GM12878 (cell line): ENCODE results near the gene SYTL2. TPM values are rescaled to one million over a fixed set of nuclear protein-coding genes. Genes with fewer than 3 reads are reported as not detected.

Experiments
- ATAC-seq: fragments of 200-7000 bp; cut with Tn5 transposase; 3 replicates; pipeline ENCODE4 v1.9.1; 2020; ENCODE audit warnings: mild to moderate bottlenecking, moderate library complexity
- BruUV-seq: library from RNA; stranded (reverse); fragments of 400-500 nt; replicated peaks from 2 replicates; lab custom pipeline; 2021; lab: Mats Ljungman, UMichigan
- CTCF ChIA-PET: fragments of 300-600 bp; sonication (Branson Sonifier 250); formaldehyde crosslinking; extraction: SDS; loops from one replicate; lab custom pipeline; 2021; ENCODE audit warnings: inconsistent platforms; lab: Yijun Ruan, JAX
- POLR2A ChIA-PET: fragments of 350-600 bp; formaldehyde crosslinking; extraction: SDS; loops from one replicate; lab custom pipeline; 2021; ENCODE audit warnings: inconsistent platforms; lab: Charles Lee
- RAD21 ChIA-PET: fragments of 300-600 bp; sonication (Branson Sonifier 250); formaldehyde crosslinking; loops from one replicate; lab custom pipeline; 2023; ENCODE audit warnings: antibody characterized with exemption; ENCODE audit not compliant: unreplicated experiment; lab: Charles Lee
- SMC1A ChIA-PET: fragments of 300-600 bp; sonication (Branson Sonifier 250); formaldehyde crosslinking; loops from one replicate; lab custom pipeline; 2023; ENCODE audit not compliant: unreplicated experiment, uncharacterized antibody; lab: Charles Lee
- DNase-seq: peaks from one replicate; pipeline ENCODE4 v3.0.0-alpha.2; 2011; ENCODE audit warnings: low read depth, low spot score
- FAIRE-seq: peaks from 3 replicates; lab custom pipeline; 2011; peaks lifted over from hg19 to GRCh38; lab: Jason Lieb, UNC
- H2AFZ ChIP-seq: 2 replicates; pipeline ENCODE4 v1.6.0; 2011; ENCODE audit warnings: low read depth, low read length, control low read depth; ENCODE audit not compliant: control insufficient read depth
- H3K27ac ChIP-seq: 2 replicates; pipeline ENCODE4 v1.5.1; 2011; ENCODE audit warnings: control low read depth; ENCODE audit not compliant: control insufficient read depth, insufficient read depth
- H3K27me3 ChIP-seq, 2 experiments: replicated peaks in 1 of 2; 2 replicates each; pipeline versions ENCODE4 v1.6.0 to v1.6.1; 2011; ENCODE audit warnings: low read length in 1 of 2; ENCODE audit not compliant: control insufficient read depth in 2 of 2, insufficient read depth in 2 of 2
- H3K36me3 ChIP-seq, 2 experiments: 2 replicates each; pipeline ENCODE4 v1.5.1; 2011; ENCODE audit warnings: low read length in 1 of 2; ENCODE audit not compliant: control insufficient read depth in 2 of 2, insufficient read depth in 2 of 2
- H3K4me1 ChIP-seq: 2 replicates; pipeline ENCODE4 v1.6.1; 2011; ENCODE audit warnings: mild to moderate bottlenecking, low read length, moderate library complexity, mixed read lengths; ENCODE audit not compliant: control insufficient read depth, insufficient read depth
- H3K4me2 ChIP-seq: 2 replicates; pipeline ENCODE4 v1.6.0; 2011; ENCODE audit warnings: control low read depth; ENCODE audit not compliant: control insufficient read depth, insufficient read depth
- H3K4me3 ChIP-seq: fragments of 200-600 bp; sonication (generic); 2 replicates; pipeline ENCODE4 v1.5.1; 2016
- H3K79me2 ChIP-seq: 2 replicates; pipeline ENCODE4 v1.6.0; 2011; ENCODE audit warnings: low read length; ENCODE audit not compliant: control insufficient read depth, insufficient read depth
- H3K9ac ChIP-seq: 2 replicates; pipeline ENCODE4 v1.8.0; 2011; ENCODE audit warnings: low read length, control low read depth, mixed read lengths; ENCODE audit not compliant: control insufficient read depth, insufficient read depth
- H3K9me3 ChIP-seq: replicated peaks from 3 replicates; pipeline ENCODE4 v1.5.1; 2011; ENCODE audit warnings: mild to moderate bottlenecking, low read length; ENCODE audit not compliant: control insufficient read depth, insufficient read depth
- H4K20me1 ChIP-seq: 2 replicates; pipeline ENCODE4 v1.6.0; 2011; ENCODE audit not compliant: control insufficient read depth, insufficient read depth
- CHD1 ChIP-seq: IDR thresholded peaks from 2 replicates; pipeline ENCODE4 v1.6.1; 2012; ENCODE audit warnings: low read depth, low read length, improper control_type of control experiment
- CHD4 ChIP-seq: fragments of 200-600 bp; sonication (generic); IDR thresholded peaks from 2 replicates; pipeline ENCODE4 v1.6.1; 2016; ENCODE audit warnings: mild to moderate bottlenecking
- CREB1 ChIP-seq: IDR thresholded peaks from 2 replicates; pipeline ENCODE4 v1.6.1; 2012; ENCODE audit warnings: low read depth, mild to moderate bottlenecking, inconsistent platforms
- E2F4 ChIP-seq: IDR thresholded peaks from 2 replicates; pipeline ENCODE4 v1.6.1; 2012; ENCODE audit warnings: low read depth, low read length, improper control_type of control experiment
- GABPA ChIP-seq: IDR thresholded peaks from 2 replicates; pipeline ENCODE4 v1.6.1; 2014; ENCODE audit warnings: antibody characterized with exemption, low read depth, mild to moderate bottlenecking, inconsistent platforms
- HDGF ChIP-seq: fragments of 450-650 bp; IDR thresholded peaks from 2 replicates; pipeline ENCODE4 v1.6.1; 2016; ENCODE audit warnings: antibody characterized with exemption
- NFXL1 ChIP-seq: fragments of 450-650 bp; IDR thresholded peaks from 2 replicates; pipeline ENCODE4 v1.6.1; 2017; ENCODE audit warnings: antibody characterized with exemption, mild to moderate bottlenecking, borderline replicate concordance
- SUPT20H ChIP-seq: IDR thresholded peaks from 2 replicates; pipeline ENCODE4 v1.6.1; 2011; ENCODE audit warnings: low read depth, mild to moderate bottlenecking, low read length, moderate library complexity, borderline replicate concordance; ENCODE audit not compliant: control insufficient read depth
- ZNF217 ChIP-seq: fragments of 450-650 bp; IDR thresholded peaks from 2 replicates; pipeline ENCODE4 v1.6.1; 2017; ENCODE audit warnings: antibody characterized with exemption, mild to moderate bottlenecking
- WGBS: methylation state at CpG from one replicate; pipeline ENCODE4 v1.1.6; 2016; ENCODE audit warnings: low lambda C conversion rate; ENCODE audit not compliant: insufficient replicate concordance, insufficient coverage; ENCODE audit errors: missing lambda C conversion rate; 5-methylcytosine and 5-hydroxymethylcytosine counted together
- in situ Hi-C: fragments of 300-500 bp; cut with MboI; formaldehyde crosslinking; loops from 9 replicates; pipeline ENCODE4 v1.14.3; 2018; ENCODE audit warnings: mixed read lengths
- intact Hi-C: fragments of 100-400 bp; cut with micrococcal nuclease; formaldehyde crosslinking; loops from one replicate; pipeline ENCODE4 v1.14.2; 2022; ENCODE audit not compliant: unreplicated experiment
- polyA plus RNA-seq, 11 experiments: library from polyadenylated mRNA; depleted of rRNA in 4 of 11; unstranded in 6 of 11; stranded (reverse) in 5 of 11; fragments of >200 nt; fragmentation: Nextera tagmentation in 4 of 11; fragmentation: Illumina TruSeq in 1 of 11; extraction: Ambion mirVana in 4 of 11; extraction: Trizol in 1 of 11; gene quantifications; 1 replicate in 1 of 11; 2 replicates in 10 of 11; pipeline versions ENCODE4 v1.2.1 to v1.2.3, GENCODE V29; 2011 to 2016; ENCODE audit warnings: inconsistent platforms in 2 of 11, missing spikeins in 2 of 11, low read depth in 1 of 11
- total RNA-seq, 4 experiments: library from RNA; depleted of rRNA in 3 of 4; stranded (reverse); fragments of >200 nt in 3 of 4; fragmentation: Illumina TruSeq in 1 of 4; extraction: Trizol in 1 of 4; gene quantifications; 2 replicates each; pipeline versions ENCODE4 v1.2.1 to v1.2.3, GENCODE V29; 2013 to 2021

The SYTL2 gene
- total and polyA plus RNA-seq, 10 of the 15 experiments (the other 5 are each of a cell fraction or from before 2014, with no cell fraction given): 0.02 to 1.4 (median 0.31) TPM; not detected in 2

- ChIA-PET RAD21 (no interaction called here), POLR2A (interaction anchor here (0.6 kb wide), 1 partner anchor 150 kb away, joined by 5 read pairs; no protein-coding TSS in a partner anchor), CTCF (no interaction called here), SMC1A (no interaction called here)
- 47% methylated on average over 6 of the region's 6 CpGs for WGBS
- in situ Hi-C loops: no loop called here
- Histone ChIP-seq H3K27me3 (no peaks in the 10 kb centered on the region; a peak in 2 of 4 replicates), H2AFZ (no peak overlapping the region), H3K27ac (no peak overlapping the region), H3K36me3 (no peaks in the 10 kb centered on the region), H3K4me3 (no peak overlapping the region), H3K4me2 (no peak overlapping the region), H3K9ac (no peak overlapping the region), H3K79me2 (no peaks in the 10 kb centered on the region), H4K20me1 (no peaks in the 10 kb centered on the region), H3K9me3 (no peaks in the 10 kb centered on the region), H3K4me1 (no peaks in the 10 kb centered on the region)
- ATAC-seq (no peak), DNase-seq (no peak), FAIRE-seq (no peak)
- no TSS peak for BruUV-seq
- TF ChIP-seq CREB1: no peak
- TF ChIP-seq GABPA: no peak
- no peak for TF ChIP-seq CHD4
- no peak for TF ChIP-seq HDGF
- no peak for TF ChIP-seq E2F4
- no peak for TF ChIP-seq CHD1
- intact Hi-C loops: no loop called here
Observed at GRCh38 chr11:85724748-85725465, 86.0 kb downstream of the SYTL2 start.

GRCh38 chr11:85723088-85723487 lies 87.9 kb downstream of the SYTL2 start:
- ChIA-PET CTCF (no interaction called here), POLR2A (no interaction called here)

More at GRCh38 chr11:85723088-85723487, 87.9 kb downstream of the SYTL2 start:
- ChIA-PET SMC1A (interaction anchor here (0.6 to 1.1 kb wide), 2 partner anchors 16 to 21 kb away, joined by 3 read pairs; no protein-coding TSS in a partner anchor), RAD21 (no interaction called here)
- H3K27ac ChIP-seq: no peak overlapping the region
- H3K4me2 ChIP-seq: no peak overlapping the region
- H3K36me3 ChIP-seq: no peaks in the 10 kb centered on the region
- no peaks in the 10 kb centered on the region for H4K20me1 ChIP-seq
- H3K4me3 ChIP-seq: no peak overlapping the region
- ATAC-seq: no peak
- TF ChIP-seq NFXL1: no peak
- no peak for TF ChIP-seq ZNF217
- TF ChIP-seq CHD1: no peak
- TF ChIP-seq E2F4: no peak
- TF ChIP-seq SUPT20H: no peak
- in situ Hi-C loops (no loop called here), intact Hi-C loops (no loop called here)
- H3K27me3 ChIP-seq: no peaks in the 10 kb centered on the region; a peak in 2 of 4 replicates
- H3K9me3 ChIP-seq: no peaks in the 10 kb centered on the region
- no peak overlapping the region for H2AFZ ChIP-seq
- no peak for FAIRE-seq
- H3K9ac ChIP-seq: no peak overlapping the region
- BruUV-seq: no TSS peak
- H3K79me2 ChIP-seq: no peaks in the 10 kb centered on the region
- H3K4me1 ChIP-seq: no peaks in the 10 kb centered on the region
- DNase-seq: no peak
- WGBS: 25% methylated on average over 5 of the region's 5 CpGs
